H9 (cell line): ENCODE data around the gene MSANTD1. TPM values are rescaled to one million over a fixed set of nuclear protein-coding genes. Genes with fewer than 3 reads are reported as not detected.

Experiments used
- DNase-seq: peaks from one replicate; pipeline ENCODE4 v3.0.0-alpha.2; 2017
- H2AFZ ChIP-seq: one replicate; pipeline ENCODE4 v1.6.1; 2013; ENCODE audit warnings: mild to moderate bottlenecking, low read length, control low read depth, moderate library complexity
- H2AK5ac ChIP-seq: 2 replicates; pipeline ENCODE4 v1.6.1; 2013; ENCODE audit warnings: low read length, control low read depth, mixed read lengths; ENCODE audit not compliant: insufficient read length
- H2BK120ac ChIP-seq: one replicate; pipeline ENCODE4 v1.6.1; 2013; ENCODE audit warnings: low read depth, mild to moderate bottlenecking, low read length, control low read depth, inconsistent platforms; ENCODE audit not compliant: poor library complexity, severe bottlenecking
- H2BK12ac ChIP-seq: 2 replicates; pipeline ENCODE4 v1.6.1; 2013; ENCODE audit warnings: low read length, control low read depth, mixed read lengths, low read depth; ENCODE audit not compliant: insufficient read length
- H2BK15ac ChIP-seq: 2 replicates; pipeline ENCODE4 v1.6.1; 2013; ENCODE audit warnings: low read depth, low read length, control low read depth
- H2BK20ac ChIP-seq: one replicate; pipeline ENCODE4 v1.6.1; 2013; ENCODE audit warnings: low read depth, mild to moderate bottlenecking, low read length, control low read depth, inconsistent platforms; ENCODE audit not compliant: poor library complexity, severe bottlenecking
- H2BK5ac ChIP-seq: 2 replicates; pipeline ENCODE4 v1.6.1; 2013; ENCODE audit warnings: low read length, control low read depth, mixed read lengths; ENCODE audit not compliant: insufficient read length
- H3K14ac ChIP-seq: 2 replicates; pipeline ENCODE4 v1.6.1; 2013; ENCODE audit warnings: low read length, control low read depth; ENCODE audit not compliant: insufficient read depth
- H3K18ac ChIP-seq: 2 replicates; pipeline ENCODE4 v1.6.1; 2013; ENCODE audit warnings: low read depth, mild to moderate bottlenecking, mixed read lengths, low read length, control low read depth; ENCODE audit not compliant: insufficient read length
- H3K23ac ChIP-seq: 2 replicates; pipeline ENCODE4 v1.6.1; 2013; ENCODE audit warnings: low read length, control low read depth, mixed read lengths, low read depth; ENCODE audit not compliant: insufficient read length
- H3K23me2 ChIP-seq: 2 replicates; pipeline ENCODE4 v1.6.1; 2013; ENCODE audit warnings: low read depth, mild to moderate bottlenecking, mixed read lengths, low read length, control low read depth; ENCODE audit not compliant: insufficient read length, poor library complexity, severe bottlenecking
- H3K27ac ChIP-seq: 2 replicates; pipeline ENCODE4 v1.5.1; 2013; ENCODE audit warnings: low read length, control low read depth, mixed read lengths, low read depth; ENCODE audit not compliant: insufficient read length
- H3K27me3 ChIP-seq: 2 replicates; pipeline ENCODE4 v1.6.1; 2013; ENCODE audit warnings: low read length, control low read depth, inconsistent platforms; ENCODE audit not compliant: insufficient read depth
- H3K4ac ChIP-seq: 2 replicates; pipeline ENCODE4 v1.6.1; 2013; ENCODE audit warnings: low read depth, mild to moderate bottlenecking, control low read depth, inconsistent platforms, low read length, moderate library complexity
- H3K4me1 ChIP-seq: 2 replicates; pipeline ENCODE4 v1.6.1; 2013; ENCODE audit warnings: low read length, control low read depth, inconsistent platforms; ENCODE audit not compliant: insufficient read depth
- H3K4me2 ChIP-seq: 2 replicates; pipeline ENCODE4 v1.6.1; 2013; ENCODE audit warnings: low read length, control low read depth, mixed read lengths; ENCODE audit not compliant: insufficient read length, insufficient read depth
- H3K56ac ChIP-seq: 2 replicates; pipeline ENCODE4 v1.6.1; 2013; ENCODE audit warnings: low read depth, mild to moderate bottlenecking, mixed read lengths, low read length, control low read depth; ENCODE audit not compliant: insufficient read length
- H3K79me1 ChIP-seq: 2 replicates; pipeline ENCODE4 v1.6.1; 2013; ENCODE audit warnings: low read depth, mild to moderate bottlenecking, moderate library complexity, low read length, control low read depth, inconsistent platforms; ENCODE audit not compliant: insufficient read depth, poor library complexity, severe bottlenecking
- H3K79me2 ChIP-seq: 2 replicates; pipeline ENCODE4 v1.6.1; 2013; ENCODE audit warnings: low read length, control low read depth, inconsistent platforms; ENCODE audit not compliant: insufficient read depth
- H3K9ac ChIP-seq: 2 replicates; pipeline ENCODE4 v1.6.1; 2013; ENCODE audit warnings: low read length, control low read depth, mixed read lengths; ENCODE audit not compliant: insufficient read length; ENCODE audit errors: extremely low read depth
- H3K9me3 ChIP-seq: one replicate; pipeline ENCODE4 v1.6.1; 2013; ENCODE audit warnings: low read depth, low read length, inconsistent platforms; ENCODE audit not compliant: control insufficient read depth
- H3T11ph ChIP-seq: one replicate; pipeline ENCODE4 v1.6.1; 2013; ENCODE audit warnings: mild to moderate bottlenecking, low read length, control low read depth, inconsistent platforms
- H4K20me1 ChIP-seq: one replicate; pipeline ENCODE4 v1.6.1; 2013; ENCODE audit not compliant: control insufficient read depth, insufficient read length, insufficient read depth
- H4K5ac ChIP-seq: 2 replicates; pipeline ENCODE4 v1.6.1; 2013; ENCODE audit warnings: low read depth, mild to moderate bottlenecking, mixed read lengths, low read length, control low read depth; ENCODE audit not compliant: insufficient read length
- H4K8ac ChIP-seq: replicated peaks from 2 replicates; pipeline ENCODE4 v1.6.1; 2013; ENCODE audit warnings: low read length, control low read depth, mixed read lengths, low read depth; ENCODE audit not compliant: insufficient read length
- H4K91ac ChIP-seq: 2 replicates; pipeline ENCODE4 v1.6.1; 2013; ENCODE audit warnings: low read depth, mild to moderate bottlenecking, moderate library complexity, mixed read lengths, low read length, control low read depth; ENCODE audit not compliant: insufficient read length
- H3K27ac Mint-ChIP-seq, 3 experiments: 2 replicates in 2 of 3; 3 replicates in 1 of 3; pipeline ENCODE4 v1.8.0; 2020 to 2021; ENCODE audit warnings: mixed read lengths in 3 of 3, mild to moderate bottlenecking in 1 of 3, moderate library complexity in 1 of 3
- H3K27me3 Mint-ChIP-seq: 2 replicates; pipeline ENCODE4 v1.8.0; 2021; ENCODE audit warnings: low read depth, mild to moderate bottlenecking, moderate library complexity, mixed read lengths
- H3K36me3 Mint-ChIP-seq, 3 experiments: 2 replicates in 2 of 3; 3 replicates in 1 of 3; pipeline ENCODE4 v1.8.0; 2020 to 2021; ENCODE audit warnings: low read depth in 3 of 3, mixed read lengths in 3 of 3; ENCODE audit not compliant: insufficient read depth in 1 of 3
- H3K4me1 Mint-ChIP-seq, 2 experiments: 2 replicates each; pipeline ENCODE4 v1.8.0; 2020; ENCODE audit warnings: mixed read lengths in 2 of 2
- H3K4me3 Mint-ChIP-seq, 2 experiments: 2 replicates in 1 of 2; 3 replicates in 1 of 2; pipeline ENCODE4 v1.8.0; 2020 to 2021; ENCODE audit warnings: mild to moderate bottlenecking in 2 of 2, mixed read lengths in 2 of 2, moderate library complexity in 1 of 2
- H3K9me3 Mint-ChIP-seq, 2 experiments: 2 replicates in 1 of 2; 3 replicates in 1 of 2; pipeline ENCODE4 v1.8.0; 2020; ENCODE audit warnings: mild to moderate bottlenecking in 2 of 2, mixed read lengths in 2 of 2, moderate library complexity in 1 of 2
- CTCF ChIP-seq: fragments of 200-600 bp; sonication (generic); conservative IDR thresholded peaks from 3 replicates; pipeline ENCODE4 v1.8.0; 2021; ENCODE audit warnings: antibody characterized with exemption, mild to moderate bottlenecking
- WGBS: extraction: QIAGEN DNeasy Blood & Tissue Kit; methylation state at CpG from one replicate; pipeline ENCODE4 v1.1.7; 2013; ENCODE audit warnings: missing lambda C conversion rate, low lambda C conversion rate, mixed read lengths; ENCODE audit not compliant: insufficient read length; ENCODE audit errors: extremely low coverage; 5-methylcytosine and 5-hydroxymethylcytosine counted together
- total RNA-seq: library from RNA; stranded (reverse); gene quantifications from 2 replicates; pipeline ENCODE4 v1.2.1, GENCODE V29; 2021

Gene MSANTD1
- total RNA-seq, 1 experiment from 2014 or later = 0.83 TPM

GRCh38 chr4:3303923-3304710, 55.2 kb downstream of the MSANTD1 start:
- H3K27ac ChIP-seq = no peak overlapping the region
- H3K14ac ChIP-seq = no peak overlapping the region
- H2BK5ac ChIP-seq = no peak overlapping the region
- no peak overlapping the region for H3K4me2 ChIP-seq
- H4K8ac ChIP-seq = no peak overlapping the region
- Mint-ChIP-seq H3K4me1 (peaks cover 45 to 64% of the 10 kb centered on the region in 2 experiments), H3K27me3 (no peaks in the 10 kb centered on the region; the same call in 1 of the 2 replicates), H3K9me3 (no peaks in the 10 kb centered on the region), H3K36me3 (no peaks in the 10 kb centered on the region), H3K27ac (peak overlapping the region in 2 of 3 experiments; percentile 74 to 88; a peak in 3 of 7 replicates), H3K4me3 (no peak overlapping the region)
- H2BK12ac ChIP-seq = no peak overlapping the region
- TF ChIP-seq CTCF = no peak
- no peak overlapping the region for H3K9ac ChIP-seq
- H2AK5ac ChIP-seq = no peak overlapping the region
- no peaks in the 10 kb centered on the region for H3K23me2 ChIP-seq
- no peak overlapping the region for H4K5ac ChIP-seq
- no peak overlapping the region for H4K91ac ChIP-seq
- H3K23ac ChIP-seq = no peak overlapping the region
- no peaks in the 10 kb centered on the region for H3K9me3 ChIP-seq
- H4K20me1 ChIP-seq = peaks cover 3% of the 10 kb centered on the region
- no peak overlapping the region for H2BK20ac ChIP-seq
- H2AFZ ChIP-seq = no peak overlapping the region
- H3K4ac ChIP-seq = no peak overlapping the region
- no peaks in the 10 kb centered on the region for H3K79me2 ChIP-seq
- H3K79me1 ChIP-seq = no peaks in the 10 kb centered on the region
- no peak for DNase-seq
- H2BK120ac ChIP-seq = no peak overlapping the region
- no peak overlapping the region for H3K18ac ChIP-seq
- no peaks in the 10 kb centered on the region for H3K4me1 ChIP-seq
- no CpG with 5 or more reads among the region's 15 CpGs for WGBS
- no peak overlapping the region for H3T11ph ChIP-seq
- H3K56ac ChIP-seq = no peak overlapping the region
- H2BK15ac ChIP-seq = no peak overlapping the region
- H3K27me3 ChIP-seq = no peaks in the 10 kb centered on the region
